ENCODE data around the gene SPATA9. TPM values are rescaled to one million over a fixed set of nuclear protein-coding genes. Genes with fewer than 3 reads are reported as not detected.
A peak's percentile ranks its signal among the peaks of the same experiment; 100 is the strongest.

The SPATA9 gene
- total and polyA plus RNA-seq, 2 of the 13 experiments (the other 11 are each of a cell fraction or from before 2014, with no cell fraction given): not detected

- TF ChIP-seq SOX6 (IDR thresholded peaks at IDR 0.05) (no peak), SOX6 (CRISPR knock-in tag; IDR thresholded peaks at IDR 0.05) (peak; percentile 85), ZNF709 (CRISPR knock-in tag; IDR thresholded peaks at IDR 0.05) (peak; percentile 89; the same call in 1 of the 2 replicates), CCDC6 (CRISPR knock-in tag; IDR thresholded peaks at IDR 0.05) (peak; percentile 56; the same call in 1 of the 2 replicates), ZNF710 (CRISPR knock-in tag; IDR thresholded peaks at IDR 0.05; ENCODE audit: borderline replicate concordance) (no peak), ZNF10 (CRISPR knock-in tag; IDR thresholded peaks at IDR 0.05; ENCODE audit: borderline replicate concordance, low read depth) (no peak), ERF (CRISPR knock-in tag; IDR thresholded peaks at IDR 0.05) (peak; percentile 96), IKZF4 (CRISPR knock-in tag; IDR thresholded peaks at IDR 0.05; ENCODE audit: borderline replicate concordance, low read depth, not compliant biosample characterization) (no peak), NR3C1 (CRISPR knock-in tag; IDR thresholded peaks at IDR 0.05) (no peak), MIER2 (CRISPR knock-in tag; IDR thresholded peaks at IDR 0.05) (no peak), ZNF839 (CRISPR knock-in tag; IDR thresholded peaks at IDR 0.05; ENCODE audit: borderline replicate concordance) (no peak), ZNF232 (CRISPR knock-in tag; IDR thresholded peaks at IDR 0.05; ENCODE audit: borderline replicate concordance) (peak; percentile 70; the same call in 1 of the 2 replicates), ELF3 (CRISPR knock-in tag; IDR thresholded peaks at IDR 0.05) (peak; percentile 92), ZBTB49 (CRISPR knock-in tag; IDR thresholded peaks at IDR 0.05; ENCODE audit: borderline replicate concordance) (no peak), FOXK1 (CRISPR knock-in tag; IDR thresholded peaks at IDR 0.05; ENCODE audit: borderline replicate concordance, low read depth) (peak; percentile 48; the same call in 1 of the 2 replicates)
- TF ChIP-seq, protein P1, sequence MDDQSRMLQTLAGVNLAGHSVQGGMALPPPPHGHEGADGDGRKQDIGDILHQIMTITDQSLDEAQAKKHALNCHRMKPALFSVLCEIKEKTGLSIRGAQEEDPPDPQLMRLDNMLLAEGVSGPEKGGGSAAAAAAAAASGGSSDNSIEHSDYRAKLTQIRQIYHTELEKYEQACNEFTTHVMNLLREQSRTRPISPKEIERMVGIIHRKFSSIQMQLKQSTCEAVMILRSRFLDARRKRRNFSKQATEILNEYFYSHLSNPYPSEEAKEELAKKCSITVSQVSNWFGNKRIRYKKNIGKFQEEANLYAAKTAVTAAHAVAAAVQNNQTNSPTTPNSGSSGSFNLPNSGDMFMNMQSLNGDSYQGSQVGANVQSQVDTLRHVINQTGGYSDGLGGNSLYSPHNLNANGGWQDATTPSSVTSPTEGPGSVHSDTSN (CRISPR knock-in tag; IDR thresholded peaks at IDR 0.05; ENCODE audit: borderline replicate concordance): 0 out of 2 replicates have a peak, but pooled peaks have one; percentile 34
- TF ChIP-seq, protein P2, sequence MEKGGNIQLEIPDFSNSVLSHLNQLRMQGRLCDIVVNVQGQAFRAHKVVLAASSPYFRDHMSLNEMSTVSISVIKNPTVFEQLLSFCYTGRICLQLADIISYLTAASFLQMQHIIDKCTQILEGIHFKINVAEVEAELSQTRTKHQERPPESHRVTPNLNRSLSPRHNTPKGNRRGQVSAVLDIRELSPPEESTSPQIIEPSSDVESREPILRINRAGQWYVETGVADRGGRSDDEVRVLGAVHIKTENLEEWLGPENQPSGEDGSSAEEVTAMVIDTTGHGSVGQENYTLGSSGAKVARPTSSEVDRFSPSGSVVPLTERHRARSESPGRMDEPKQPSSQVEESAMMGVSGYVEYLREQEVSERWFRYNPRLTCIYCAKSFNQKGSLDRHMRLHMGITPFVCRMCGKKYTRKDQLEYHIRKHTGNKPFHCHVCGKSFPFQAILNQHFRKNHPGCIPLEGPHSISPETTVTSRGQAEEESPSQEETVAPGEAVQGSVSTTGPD (CRISPR knock-in tag; IDR thresholded peaks at IDR 0.05): no peak
Measured at GRCh38 chr5:95646569-95647431, 36.0 kb downstream of the SPATA9 start, which contains the start of gene RFESD (continued).
